Thoracic aorta (tissue), 2 donors: ENCODE results near the gene FCRL6. TPM values are rescaled to one million over a fixed set of nuclear protein-coding genes. Genes with fewer than 3 reads are reported as not detected.

Source experiments
- ATAC-seq: fragments of 150-250 bp; one replicate; pipeline ENCODE4 v1.8.0; 2017; ENCODE audit warnings: low read depth; ENCODE audit not compliant: insufficient number of reproducible peaks, low FRiP score
- DNase-seq: peaks from one replicate; pipeline ENCODE4 v3.0.0-alpha.2; 2020; ENCODE audit warnings: low spot score
- H3K27ac ChIP-seq, 2 donors: fragments of 200-600 bp; sonication (generic); 1 replicate in 1 of 2; 2 replicates in 1 of 2; pipeline ENCODE4 v1.5.1; 2016; ENCODE audit warnings: mild to moderate bottlenecking in 2 of 2, moderate library complexity in 2 of 2
- H3K27me3 ChIP-seq: fragments of 200-600 bp; sonication (generic); replicated peaks from 2 replicates; pipeline ENCODE4 v1.6.0; 2016; ENCODE audit warnings: mild to moderate bottlenecking; ENCODE audit not compliant: insufficient read depth
- H3K36me3 ChIP-seq: fragments of 200-600 bp; sonication (generic); one replicate; pipeline ENCODE4 v1.5.1; 2016
- H3K4me1 ChIP-seq, 2 donors: fragments of 200-600 bp; sonication (generic); 1 replicate in 1 of 2; 2 replicates in 1 of 2; pipeline versions ENCODE4 v1.5.1 to v1.6.0; 2016; ENCODE audit warnings: low read depth in 2 of 2, mild to moderate bottlenecking in 1 of 2; ENCODE audit not compliant: control insufficient read depth in 1 of 2
- H3K4me3 ChIP-seq: fragments of 200-600 bp; sonication (generic); 2 replicates; pipeline ENCODE4 v1.5.1; 2016; ENCODE audit warnings: mild to moderate bottlenecking
- H3K9me3 ChIP-seq: fragments of 200-600 bp; sonication (generic); 2 replicates; pipeline ENCODE4 v1.5.1; 2016
- CTCF ChIP-seq: fragments of 200-600 bp; sonication (generic); IDR thresholded peaks from one replicate; pipeline ENCODE4 v1.5.1; 2019; ENCODE audit warnings: antibody characterized with exemption
- total RNA-seq, 2 donors: library from RNA; depleted of rRNA; stranded (reverse); fragments of >200 nt; gene quantifications; one replicate each; pipeline versions ENCODE4 v1.1.0 to v1.2.3, GENCODE V29; 2016

FCRL6 gene
- total RNA-seq, 2 donors from 2014 or later: not detected

DNA sequence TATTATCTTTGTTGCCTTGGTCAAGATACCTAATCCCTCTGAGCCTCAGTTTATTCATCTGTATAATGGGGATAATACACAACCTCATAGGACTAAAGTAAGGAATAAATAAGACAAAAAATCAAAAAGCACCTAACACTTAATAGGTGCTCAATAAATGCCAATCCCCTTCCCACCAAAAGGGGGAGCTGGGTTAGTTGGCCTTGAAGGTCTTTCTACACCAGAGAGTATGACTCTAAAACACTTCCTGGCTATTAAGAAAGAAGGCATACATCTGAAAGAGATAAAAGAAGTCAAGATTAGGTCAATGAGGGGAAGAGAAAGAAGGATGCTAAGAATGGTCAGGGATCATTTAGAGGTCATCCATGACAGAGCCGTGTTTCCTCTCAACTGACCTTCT is 49.2 kb downstream of the FCRL6 start:
- Histone ChIP-seq H3K27me3 (no peaks in the 10 kb centered on the region), H3K9me3 (no peaks in the 10 kb centered on the region), H3K4me3 (no peak overlapping the region), H3K36me3 (no peaks in the 10 kb centered on the region), H3K4me1 (peaks cover 0 to 21% of the 10 kb centered on the region in 2 donors), H3K27ac (no peak overlapping the region)
- no peak for TF ChIP-seq CTCF
- ATAC-seq (no peak), DNase-seq (no peak)

DNA sequence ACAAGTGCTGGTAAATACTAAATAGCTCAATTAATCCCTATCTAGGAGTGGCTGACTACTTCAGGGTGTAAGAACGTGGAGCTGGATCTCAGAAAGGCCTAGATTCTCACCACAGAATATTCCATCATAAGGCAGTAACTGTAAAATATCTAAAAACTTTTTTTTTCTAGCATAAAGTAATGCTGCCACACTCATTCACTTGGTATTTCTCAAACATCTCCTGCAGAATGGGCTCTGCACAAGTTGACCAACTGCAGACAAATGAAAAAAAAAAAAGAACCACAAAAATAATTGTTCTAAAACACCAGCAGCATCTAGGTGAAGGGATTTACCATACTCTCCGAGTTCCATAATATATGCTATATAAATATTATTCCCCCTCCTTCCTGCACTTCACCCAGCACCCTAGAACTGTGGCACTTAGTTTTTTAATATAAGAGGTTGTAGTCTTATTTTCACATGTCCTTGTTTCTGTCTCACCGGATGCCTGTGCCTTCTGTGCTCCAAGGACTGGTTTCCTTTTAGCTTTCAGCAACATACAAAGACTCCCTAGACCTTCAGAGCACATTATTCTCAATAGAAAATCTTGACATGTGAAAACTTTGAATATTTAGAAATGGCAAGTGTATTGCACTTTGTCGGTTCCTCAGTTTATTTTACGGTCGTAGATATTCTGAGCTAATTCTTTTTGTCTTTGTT is 51.4 kb downstream of the FCRL6 start:
- Histone ChIP-seq H3K4me1 (peaks cover 0 to 21% of the 10 kb centered on the region in 2 donors), H3K27ac (peak overlapping the region; percentile 94 to 96), H3K36me3 (no peaks in the 10 kb centered on the region), H3K4me3 (peak overlapping the region; percentile 94), H3K9me3 (no peaks in the 10 kb centered on the region), H3K27me3 (no peaks in the 10 kb centered on the region)
- no peak for ATAC-seq
- DNase-seq: no peak
- TF ChIP-seq CTCF: no peak

- no peaks in the 10 kb centered on the region for H3K27me3 ChIP-seq
- H3K4me3 ChIP-seq: peak overlapping the region; percentile 94
- no peaks in the 10 kb centered on the region for H3K9me3 ChIP-seq
- TF ChIP-seq CTCF: no peak
- ATAC-seq: peak; percentile 48
- H3K36me3 ChIP-seq: no peaks in the 10 kb centered on the region
- H3K4me1 ChIP-seq: peaks cover 0 to 21% of the 10 kb centered on the region in 2 donors
- peak overlapping the region; percentile 94 to 96 for H3K27ac ChIP-seq
- DNase-seq: peak; percentile 38
Observed at GRCh38 chr1:159854116-159854692, 52.0 kb downstream of the FCRL6 start.

GRCh38 chr1:159854693-159855192 is 52.6 kb downstream of the FCRL6 start:
- Histone ChIP-seq H3K36me3 (no peaks in the 10 kb centered on the region), H3K27ac (peak overlapping the region; percentile 94 to 96), H3K27me3 (no peaks in the 10 kb centered on the region), H3K9me3 (no peaks in the 10 kb centered on the region), H3K4me3 (peak overlapping the region; percentile 94), H3K4me1 (peaks cover 0 to 21% of the 10 kb centered on the region in 2 donors)
- ATAC-seq (peak; percentile 67), DNase-seq (peak; percentile 41)
- TF ChIP-seq CTCF: peak; percentile 35

DNA sequence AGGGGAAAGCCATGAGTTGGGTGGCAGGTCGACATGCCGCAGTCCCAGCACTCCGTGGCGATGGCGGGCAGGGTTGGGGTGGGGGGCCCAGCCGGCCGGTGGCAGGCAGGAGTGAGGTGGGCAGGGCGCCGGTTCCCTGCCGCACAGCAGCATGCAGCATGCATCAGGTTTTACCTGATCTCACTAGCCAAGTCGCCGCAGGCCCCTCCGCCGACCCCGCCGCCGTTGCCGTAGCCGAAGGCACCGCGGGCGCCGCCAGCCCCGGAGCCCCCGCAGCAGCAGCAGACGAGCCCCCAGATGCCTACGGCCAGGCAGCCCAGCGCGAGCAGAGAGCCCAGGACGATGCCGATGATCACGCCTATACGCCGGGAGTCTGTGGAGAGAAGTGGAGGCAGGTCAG is 53.5 kb downstream of the FCRL6 start:
- H3K36me3 ChIP-seq: no peaks in the 10 kb centered on the region
- H3K4me3 ChIP-seq: peak overlapping the region; percentile 94
- peak overlapping the region; percentile 94 to 96 for H3K27ac ChIP-seq
- H3K4me1 ChIP-seq: peaks cover 0 to 21% of the 10 kb centered on the region in 2 donors
- H3K9me3 ChIP-seq: no peaks in the 10 kb centered on the region
- ATAC-seq: no peak
- no peaks in the 10 kb centered on the region for H3K27me3 ChIP-seq
- no peak for DNase-seq
- TF ChIP-seq CTCF: no peak
